ENCODE data around the gene PHAF1.

DNA sequence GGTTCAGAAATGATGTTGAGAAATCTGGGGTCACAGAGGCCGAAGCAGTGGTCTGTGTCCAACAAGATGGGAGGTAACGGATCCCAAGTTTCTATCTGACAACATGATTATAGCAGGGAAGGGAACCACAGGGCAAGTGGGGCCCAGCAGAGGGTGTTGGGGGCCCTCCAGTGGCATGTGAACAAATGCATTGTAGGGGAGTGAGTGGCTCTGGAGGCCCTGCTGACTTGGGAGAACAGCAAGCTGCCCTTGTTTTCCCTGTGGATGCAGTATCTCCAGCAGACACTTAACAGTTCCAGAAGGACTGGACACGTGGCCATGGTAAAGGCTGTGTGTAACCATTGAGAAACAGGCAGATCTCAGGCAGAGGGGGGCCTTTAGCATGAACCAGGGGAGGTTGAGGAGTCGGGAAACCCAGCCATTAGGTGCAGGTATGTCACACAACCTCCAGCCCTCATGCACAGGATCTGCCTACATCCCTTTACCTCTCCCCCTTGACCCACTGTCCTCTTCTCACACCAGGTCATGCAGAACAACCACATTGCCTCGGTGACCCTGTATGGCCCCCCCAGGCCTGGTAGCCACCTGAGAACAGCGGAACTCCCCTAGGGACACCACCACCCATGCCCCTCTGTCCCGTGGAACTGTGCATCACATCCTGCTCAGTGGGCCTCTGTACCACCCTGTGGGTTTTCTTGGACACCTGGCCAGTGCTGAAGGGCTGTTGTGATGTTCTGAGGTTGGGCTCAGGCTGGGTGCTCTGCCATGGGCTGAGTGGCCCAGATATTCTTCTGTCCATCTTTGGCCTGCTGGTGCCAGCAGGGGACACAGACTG, 37.0 kb downstream of the PHAF1 start:
- TF ChIP-seq, protein P1, sequence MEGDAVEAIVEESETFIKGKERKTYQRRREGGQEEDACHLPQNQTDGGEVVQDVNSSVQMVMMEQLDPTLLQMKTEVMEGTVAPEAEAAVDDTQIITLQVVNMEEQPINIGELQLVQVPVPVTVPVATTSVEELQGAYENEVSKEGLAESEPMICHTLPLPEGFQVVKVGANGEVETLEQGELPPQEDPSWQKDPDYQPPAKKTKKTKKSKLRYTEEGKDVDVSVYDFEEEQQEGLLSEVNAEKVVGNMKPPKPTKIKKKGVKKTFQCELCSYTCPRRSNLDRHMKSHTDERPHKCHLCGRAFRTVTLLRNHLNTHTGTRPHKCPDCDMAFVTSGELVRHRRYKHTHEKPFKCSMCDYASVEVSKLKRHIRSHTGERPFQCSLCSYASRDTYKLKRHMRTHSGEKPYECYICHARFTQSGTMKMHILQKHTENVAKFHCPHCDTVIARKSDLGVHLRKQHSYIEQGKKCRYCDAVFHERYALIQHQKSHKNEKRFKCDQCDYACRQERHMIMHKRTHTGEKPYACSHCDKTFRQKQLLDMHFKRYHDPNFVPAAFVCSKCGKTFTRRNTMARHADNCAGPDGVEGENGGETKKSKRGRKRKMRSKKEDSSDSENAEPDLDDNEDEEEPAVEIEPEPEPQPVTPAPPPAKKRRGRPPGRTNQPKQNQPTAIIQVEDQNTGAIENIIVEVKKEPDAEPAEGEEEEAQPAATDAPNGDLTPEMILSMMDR (IDR thresholded peaks at IDR 0.05) = no peak
- TF ChIP-seq POLR2A (IDR thresholded peaks at IDR 0.05) = no peak
